Neural cell (in vitro differentiated cells): ENCODE data around the gene MAT2A. TPM values are rescaled to one million over a fixed set of nuclear protein-coding genes. Genes with fewer than 3 reads are reported as not detected.

Source experiments
- H2AFZ ChIP-seq: fragments of 200-600, 300-800 bp; sonication (generic), shearing (Covaris generic); 2 replicates; pipeline ENCODE4 v1.6.0; 2014; ENCODE audit warnings: low read depth, mild to moderate bottlenecking, antibody characterized with exemption, low read length, moderate library complexity
- H3F3A ChIP-seq: fragments of 200-600 bp; shearing (Covaris generic); 2 replicates; pipeline ENCODE4 v1.6.1; 2016; ENCODE audit warnings: mild to moderate bottlenecking, moderate library complexity, mixed read lengths, antibody characterized with exemption, low read length; ENCODE audit not compliant: insufficient read depth, poor library complexity, severe bottlenecking
- H3K27ac ChIP-seq: fragments of 200-600, 300-800 bp; sonication (generic), shearing (Covaris generic); 2 replicates; pipeline ENCODE4 v1.5.1; 2014; ENCODE audit warnings: mild to moderate bottlenecking, low read length, moderate library complexity
- H3K27me3 ChIP-seq: fragments of 300-800, 200-600 bp; sonication (generic), shearing (Covaris generic); 2 replicates; pipeline ENCODE4 v1.6.0; 2014; ENCODE audit warnings: mild to moderate bottlenecking, low read depth, low read length, moderate library complexity; ENCODE audit not compliant: insufficient read depth
- H3K36me3 ChIP-seq: fragments of 300-800, 200-600 bp; sonication (generic), shearing (Covaris generic); 2 replicates; pipeline ENCODE4 v1.5.1; 2014; ENCODE audit warnings: mild to moderate bottlenecking, antibody characterized with exemption, low read length, moderate library complexity; ENCODE audit not compliant: insufficient read depth
- H3K4me2 ChIP-seq: fragments of 300-800, 200-600 bp; sonication (generic), shearing (Covaris generic); 2 replicates; pipeline ENCODE4 v1.6.0; 2014; ENCODE audit warnings: mild to moderate bottlenecking, low read length
- H3K4me3 ChIP-seq: fragments of 300-800, 200-600 bp; sonication (generic), shearing (Covaris generic); 2 replicates; pipeline ENCODE4 v1.5.1; 2014; ENCODE audit warnings: mild to moderate bottlenecking, low read length, moderate library complexity
- H3K79me2 ChIP-seq: fragments of 200-600 bp; shearing (Covaris generic); replicated peaks from 2 replicates; pipeline ENCODE4 v1.6.0; 2014; ENCODE audit warnings: mild to moderate bottlenecking, low read length, moderate library complexity; ENCODE audit not compliant: insufficient read depth
- H3K9ac ChIP-seq: fragments of 300-800, 200-600 bp; sonication (generic), shearing (Covaris generic); 2 replicates; pipeline ENCODE4 v1.6.1; 2016; ENCODE audit warnings: mild to moderate bottlenecking, low read length, mixed read lengths
- H3K9me2 ChIP-seq: fragments of 200-600 bp; shearing (Covaris generic); 2 replicates; pipeline ENCODE4 v1.6.1; 2016; ENCODE audit warnings: mild to moderate bottlenecking, low read length, mixed read lengths; ENCODE audit not compliant: insufficient read depth
- H3K9me3 ChIP-seq: fragments of 200-600, 300-800 bp; sonication (generic), shearing (Covaris generic); 2 replicates; pipeline ENCODE4 v1.6.1; 2016; ENCODE audit warnings: mild to moderate bottlenecking, mixed run types, low read length, moderate library complexity, mixed read lengths
- H4K20me1 ChIP-seq: fragments of 200-600 bp; shearing (Covaris generic); 2 replicates; pipeline ENCODE4 v1.6.1; 2016; ENCODE audit warnings: mild to moderate bottlenecking, mixed run types; ENCODE audit not compliant: insufficient read depth
- EP300 ChIP-seq: fragments of 450-650 bp; conservative IDR thresholded peaks from 2 replicates; pipeline ENCODE4 v1.6.1; 2014; ENCODE audit warnings: antibody characterized with exemption, mild to moderate bottlenecking, moderate library complexity; ENCODE audit not compliant: poor library complexity, severe bottlenecking
- EZH2 ChIP-seq: fragments of 200-600, 300-800 bp; shearing (Covaris generic), sonication (generic); IDR thresholded peaks from 2 replicates; pipeline ENCODE4 v1.6.1; 2014; ENCODE audit warnings: antibody characterized with exemption, low read length, borderline replicate concordance, mild to moderate bottlenecking; ENCODE audit not compliant: insufficient read depth, poor library complexity, severe bottlenecking
- MXI1 ChIP-seq: fragments of 450-650 bp; conservative IDR thresholded peaks from 2 replicates; pipeline ENCODE4 v1.6.1; 2014; ENCODE audit warnings: antibody characterized with exemption, mild to moderate bottlenecking; ENCODE audit not compliant: poor library complexity, severe bottlenecking
- POLR2AphosphoS5 ChIP-seq: IDR thresholded peaks from 2 replicates; pipeline ENCODE4 v1.6.1; 2012
- RAD21 ChIP-seq: fragments of 450-650 bp; conservative IDR thresholded peaks from 2 replicates; pipeline ENCODE4 v1.6.1; 2014; ENCODE audit warnings: antibody characterized with exemption, mild to moderate bottlenecking, moderate library complexity
- SMC3 ChIP-seq: fragments of 450-650 bp; conservative IDR thresholded peaks from 2 replicates; pipeline ENCODE4 v1.6.1; 2014; ENCODE audit warnings: antibody characterized with exemption, mild to moderate bottlenecking, moderate library complexity; ENCODE audit not compliant: poor library complexity
- TAF1 ChIP-seq: IDR thresholded peaks from 2 replicates; pipeline ENCODE4 v1.6.1; 2012; ENCODE audit warnings: low read depth
- polyA plus RNA-seq: library from polyadenylated mRNA; depleted of rRNA; stranded (reverse); fragments of >200 nt; gene quantifications from 2 replicates; pipeline ENCODE4 v1.2.3, GENCODE V29; 2014
- TF ChIP-seq, protein P1 (sequence below): IDR thresholded peaks from 2 replicates; pipeline ENCODE4 v1.6.1; 2012; ENCODE audit warnings: borderline replicate concordance
- TF ChIP-seq, protein P2 (sequence below): fragments of 450-650 bp; IDR thresholded peaks from 2 replicates; pipeline ENCODE4 v1.5.1; 2014; ENCODE audit warnings: antibody characterized with exemption, mild to moderate bottlenecking, moderate library complexity; ENCODE audit not compliant: poor library complexity, severe bottlenecking

MAT2A gene
- polyA plus RNA-seq, 1 donor from 2014 or later: 230 TPM

DNA sequence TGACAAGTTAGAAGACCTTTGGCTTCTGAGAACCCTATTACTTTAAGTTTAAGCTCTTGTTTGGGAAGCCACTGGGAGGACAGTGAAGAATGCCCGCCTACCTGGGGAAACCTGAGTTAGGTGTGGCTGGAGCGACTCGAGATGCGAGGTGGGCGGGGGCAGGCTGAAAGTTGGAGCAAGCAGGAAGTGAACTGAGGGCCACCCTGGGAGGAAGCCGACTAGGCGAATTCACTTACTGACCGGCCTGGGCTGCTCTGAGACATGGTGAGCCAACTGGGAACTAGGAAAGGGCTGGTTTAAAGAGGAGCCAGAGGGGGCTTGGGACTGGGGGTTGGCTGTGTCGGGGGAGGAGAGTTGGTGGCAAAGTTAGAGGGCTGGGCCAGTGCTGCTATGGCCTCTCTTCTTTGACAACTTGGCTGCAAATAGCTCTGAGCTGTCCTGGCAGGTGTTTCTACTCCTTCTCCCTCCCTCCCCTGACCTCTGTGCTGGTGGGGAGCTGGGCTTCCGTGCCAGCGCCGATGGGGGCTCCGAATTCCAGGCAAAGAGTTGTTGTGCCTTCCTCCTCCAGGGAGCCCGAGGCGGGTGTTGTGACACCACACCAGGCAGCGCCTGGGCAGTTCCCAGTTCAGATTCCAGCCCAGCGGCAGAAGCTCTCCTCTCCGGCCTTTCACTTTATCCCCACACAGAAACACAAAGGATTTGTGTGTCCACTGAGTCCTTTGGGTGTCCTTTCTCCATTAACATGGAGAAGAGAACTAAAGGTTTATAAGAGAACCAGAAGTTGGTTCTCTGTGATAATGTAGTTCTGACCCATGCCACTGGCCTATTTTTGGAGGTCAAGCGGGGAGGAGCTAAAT, 38.6 kb downstream of the MAT2A start, which contains the start of gene VAMP8:
VAMP8 (plus strand) TSS at position 201 of the 857 bp plus-strand sequence; CDS start at position 262, 61 bp downstream.
- TF ChIP-seq, protein P1, sequence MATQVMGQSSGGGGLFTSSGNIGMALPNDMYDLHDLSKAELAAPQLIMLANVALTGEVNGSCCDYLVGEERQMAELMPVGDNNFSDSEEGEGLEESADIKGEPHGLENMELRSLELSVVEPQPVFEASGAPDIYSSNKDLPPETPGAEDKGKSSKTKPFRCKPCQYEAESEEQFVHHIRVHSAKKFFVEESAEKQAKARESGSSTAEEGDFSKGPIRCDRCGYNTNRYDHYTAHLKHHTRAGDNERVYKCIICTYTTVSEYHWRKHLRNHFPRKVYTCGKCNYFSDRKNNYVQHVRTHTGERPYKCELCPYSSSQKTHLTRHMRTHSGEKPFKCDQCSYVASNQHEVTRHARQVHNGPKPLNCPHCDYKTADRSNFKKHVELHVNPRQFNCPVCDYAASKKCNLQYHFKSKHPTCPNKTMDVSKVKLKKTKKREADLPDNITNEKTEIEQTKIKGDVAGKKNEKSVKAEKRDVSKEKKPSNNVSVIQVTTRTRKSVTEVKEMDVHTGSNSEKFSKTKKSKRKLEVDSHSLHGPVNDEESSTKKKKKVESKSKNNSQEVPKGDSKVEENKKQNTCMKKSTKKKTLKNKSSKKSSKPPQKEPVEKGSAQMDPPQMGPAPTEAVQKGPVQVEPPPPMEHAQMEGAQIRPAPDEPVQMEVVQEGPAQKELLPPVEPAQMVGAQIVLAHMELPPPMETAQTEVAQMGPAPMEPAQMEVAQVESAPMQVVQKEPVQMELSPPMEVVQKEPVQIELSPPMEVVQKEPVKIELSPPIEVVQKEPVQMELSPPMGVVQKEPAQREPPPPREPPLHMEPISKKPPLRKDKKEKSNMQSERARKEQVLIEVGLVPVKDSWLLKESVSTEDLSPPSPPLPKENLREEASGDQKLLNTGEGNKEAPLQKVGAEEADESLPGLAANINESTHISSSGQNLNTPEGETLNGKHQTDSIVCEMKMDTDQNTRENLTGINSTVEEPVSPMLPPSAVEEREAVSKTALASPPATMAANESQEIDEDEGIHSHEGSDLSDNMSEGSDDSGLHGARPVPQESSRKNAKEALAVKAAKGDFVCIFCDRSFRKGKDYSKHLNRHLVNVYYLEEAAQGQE: no peak
- no peak for TF ChIP-seq RAD21
- TF ChIP-seq SMC3: no peak
- TF ChIP-seq MXI1: no peak
- no peak for TF ChIP-seq TAF1
- no peak for TF ChIP-seq POLR2AphosphoS5
- no peak for TF ChIP-seq EZH2
- TF ChIP-seq, protein P2, sequence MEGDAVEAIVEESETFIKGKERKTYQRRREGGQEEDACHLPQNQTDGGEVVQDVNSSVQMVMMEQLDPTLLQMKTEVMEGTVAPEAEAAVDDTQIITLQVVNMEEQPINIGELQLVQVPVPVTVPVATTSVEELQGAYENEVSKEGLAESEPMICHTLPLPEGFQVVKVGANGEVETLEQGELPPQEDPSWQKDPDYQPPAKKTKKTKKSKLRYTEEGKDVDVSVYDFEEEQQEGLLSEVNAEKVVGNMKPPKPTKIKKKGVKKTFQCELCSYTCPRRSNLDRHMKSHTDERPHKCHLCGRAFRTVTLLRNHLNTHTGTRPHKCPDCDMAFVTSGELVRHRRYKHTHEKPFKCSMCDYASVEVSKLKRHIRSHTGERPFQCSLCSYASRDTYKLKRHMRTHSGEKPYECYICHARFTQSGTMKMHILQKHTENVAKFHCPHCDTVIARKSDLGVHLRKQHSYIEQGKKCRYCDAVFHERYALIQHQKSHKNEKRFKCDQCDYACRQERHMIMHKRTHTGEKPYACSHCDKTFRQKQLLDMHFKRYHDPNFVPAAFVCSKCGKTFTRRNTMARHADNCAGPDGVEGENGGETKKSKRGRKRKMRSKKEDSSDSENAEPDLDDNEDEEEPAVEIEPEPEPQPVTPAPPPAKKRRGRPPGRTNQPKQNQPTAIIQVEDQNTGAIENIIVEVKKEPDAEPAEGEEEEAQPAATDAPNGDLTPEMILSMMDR: no peak
- no peak for TF ChIP-seq EP300
- no peak within 1 kb of the TSS for H3K9ac ChIP-seq
- no peak within 1 kb of the TSS for H3K4me2 ChIP-seq
- H4K20me1 ChIP-seq: no peaks in the 10 kb centered on the region
- H2AFZ ChIP-seq: no peak within 1 kb of the TSS
- no peaks in the 10 kb centered on the region for H3K36me3 ChIP-seq
- H3F3A ChIP-seq: no peaks in the 10 kb centered on the region
- no peaks in the 10 kb centered on the region for H3K9me2 ChIP-seq
- H3K79me2 ChIP-seq: no peaks in the 10 kb centered on the region
- H3K9me3 ChIP-seq: no peaks in the 10 kb centered on the region
- H3K27ac ChIP-seq: no peak within 1 kb of the TSS
- peaks cover 10% of the 10 kb centered on the region for H3K27me3 ChIP-seq
- no peak within 1 kb of the TSS for H3K4me3 ChIP-seq

DNA sequence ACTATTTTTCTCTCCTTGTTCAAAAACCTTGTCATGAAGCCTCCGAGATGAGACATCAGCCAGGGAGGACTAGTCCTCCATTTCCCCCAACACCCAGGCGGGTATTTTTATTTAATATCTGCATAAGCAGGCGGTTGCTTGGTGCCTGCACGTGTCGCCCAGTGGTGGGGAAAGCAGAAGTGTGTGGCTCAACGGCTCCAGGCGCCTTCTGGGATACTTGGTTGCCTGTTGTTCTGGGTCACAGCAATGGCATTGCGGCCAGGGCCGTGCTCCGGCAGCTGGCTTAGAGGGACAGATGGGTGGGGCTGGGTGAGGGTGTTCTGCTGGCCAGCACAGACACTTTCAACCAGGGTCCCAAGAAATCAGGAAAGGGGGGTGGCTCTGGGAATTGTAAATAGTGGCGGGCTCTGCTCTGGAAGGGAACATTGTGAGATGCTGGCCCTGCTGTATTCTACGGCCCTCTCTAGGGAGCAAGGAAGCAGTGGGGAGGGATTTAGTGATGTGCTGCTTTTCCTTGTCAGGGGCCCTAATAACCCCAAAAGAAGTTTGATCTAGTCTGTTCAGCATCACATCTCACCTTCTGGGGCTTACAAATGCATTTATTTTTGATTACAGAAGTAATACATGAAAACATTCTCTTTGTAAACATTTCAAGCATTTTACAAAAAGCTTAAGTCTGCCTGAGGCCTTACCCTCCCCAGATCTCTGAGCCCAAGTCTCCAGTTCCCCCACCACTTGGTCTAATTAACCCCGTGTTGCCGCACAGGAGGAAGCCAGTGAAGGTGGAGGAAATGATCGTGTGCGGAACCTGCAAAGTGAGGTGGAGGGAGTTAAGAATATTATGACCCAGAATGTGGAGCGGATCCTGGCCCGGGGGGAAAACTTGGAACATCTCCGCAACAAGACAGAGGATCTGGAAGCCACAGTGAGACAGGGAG, 39.5 kb downstream of the MAT2A start:
- H2AFZ ChIP-seq: no peak overlapping the region
- H3K9ac ChIP-seq: no peak overlapping the region
- peaks cover 16% of the 10 kb centered on the region for H3K27me3 ChIP-seq
- H3K36me3 ChIP-seq: no peaks in the 10 kb centered on the region
- TF ChIP-seq SMC3 (no peak), EZH2 (no peak), POLR2AphosphoS5 (no peak), MXI1 (no peak), EP300 (no peak), RAD21 (no peak), TAF1 (no peak)
- TF ChIP-seq, protein P1: no peak
- TF ChIP-seq, protein P2: no peak
- H3K27ac ChIP-seq: no peak overlapping the region
- H3F3A ChIP-seq: no peaks in the 10 kb centered on the region
- no peaks in the 10 kb centered on the region for H3K79me2 ChIP-seq
- H3K4me3 ChIP-seq: no peak overlapping the region
- H4K20me1 ChIP-seq: no peaks in the 10 kb centered on the region
- no peaks in the 10 kb centered on the region for H3K9me3 ChIP-seq
- H3K9me2 ChIP-seq: no peaks in the 10 kb centered on the region
- H3K4me2 ChIP-seq: no peak overlapping the region
